Fibroblast of lung (primary cell): ENCODE measurements around the gene DCUN1D2. TPM values are rescaled to one million over a fixed set of nuclear protein-coding genes. Genes with fewer than 3 reads are reported as not detected.

Experiments
- DNase-seq, 2 donors: peaks; one replicate each; pipeline versions ENCODE4 v3.0.0 to v3.0.0-alpha.2; 2010; ENCODE audit warnings: low read depth in 2 of 2
- H2AFZ ChIP-seq: 2 replicates; pipeline ENCODE4 v1.5.1; 2012; ENCODE audit warnings: low read length, control low read depth, inconsistent platforms
- H3K27ac ChIP-seq: 2 replicates; pipeline ENCODE4 v1.5.1; 2011; ENCODE audit warnings: low read length, control low read depth; ENCODE audit not compliant: insufficient read depth
- H3K27me3 ChIP-seq: 2 replicates; pipeline ENCODE4 v1.5.1; 2011; ENCODE audit warnings: mild to moderate bottlenecking, low read length; ENCODE audit not compliant: control insufficient read depth, insufficient read depth
- H3K36me3 ChIP-seq: 2 replicates; pipeline ENCODE4 v1.5.1; 2011; ENCODE audit warnings: low read length; ENCODE audit not compliant: control insufficient read depth, insufficient read depth
- H3K4me1 ChIP-seq: 2 replicates; pipeline ENCODE4 v1.5.1; 2011; ENCODE audit warnings: low read length; ENCODE audit not compliant: control insufficient read depth, insufficient read depth; ENCODE audit errors: extremely low read depth
- H3K4me2 ChIP-seq: 2 replicates; pipeline ENCODE4 v1.5.1; 2011; ENCODE audit warnings: low read length, control low read depth; ENCODE audit not compliant: insufficient read depth; ENCODE audit errors: extremely low read depth
- H3K4me3 ChIP-seq, 4 experiments: fragments of 200-600 bp in 1 of 4; sonication (generic) in 1 of 4; replicated peaks in 1 of 4; 2 replicates each; pipeline ENCODE4 v1.5.1; 2011 to 2016; ENCODE audit warnings: low read length in 4 of 4, low read depth in 3 of 4, mild to moderate bottlenecking in 3 of 4, control low read depth in 2 of 4, inconsistent platforms in 1 of 4, mixed read lengths in 1 of 4; ENCODE audit not compliant: insufficient read depth in 1 of 4; ENCODE audit errors: control extremely low read depth in 1 of 4
- H3K79me2 ChIP-seq: 2 replicates; pipeline ENCODE4 v1.5.1; 2012; ENCODE audit warnings: mild to moderate bottlenecking, low read length, inconsistent platforms; ENCODE audit not compliant: control insufficient read depth, insufficient read depth
- H3K9ac ChIP-seq: 2 replicates; pipeline ENCODE4 v1.5.1; 2011; ENCODE audit warnings: mild to moderate bottlenecking, low read length, control low read depth; ENCODE audit not compliant: insufficient read depth
- H3K9me3 ChIP-seq: 2 replicates; pipeline ENCODE4 v1.5.1; 2012; ENCODE audit warnings: low read depth, low read length; ENCODE audit not compliant: control insufficient read depth, insufficient read depth
- H4K20me1 ChIP-seq: 2 replicates; pipeline ENCODE4 v1.5.1; 2011; ENCODE audit warnings: low read length; ENCODE audit not compliant: control insufficient read depth, insufficient read depth; ENCODE audit errors: extremely low read depth
- EZH2 ChIP-seq: IDR thresholded peaks from 2 replicates; pipeline ENCODE4 v1.5.1; 2012; ENCODE audit warnings: low read length, control low read depth, mild to moderate bottlenecking; ENCODE audit errors: missing control alignments
- polyA plus RNA-seq, 2 donors: library from polyadenylated mRNA; depleted of rRNA in 1 of 2; stranded (reverse) in 1 of 2; unstranded in 1 of 2; fragments of >200 nt; gene quantifications; 2 replicates each; pipeline ENCODE4 v1.2.1, GENCODE V29; 2011 to 2012; ENCODE audit warnings: missing spikeins in 1 of 2
- total RNA-seq: library from RNA; depleted of rRNA; stranded (reverse); fragments of >200 nt; gene quantifications from 2 replicates; pipeline ENCODE4 v1.2.1, GENCODE V29; 2014
- TF ChIP-seq, protein P1 (sequence below), 2 donors: IDR thresholded peaks in 1 of 2; conservative IDR thresholded peaks in 1 of 2; 1 replicate in 1 of 2; 2 replicates in 1 of 2; pipeline ENCODE4 v1.5.1; 2011 to 2012; ENCODE audit warnings: low read length in 2 of 2, control low read depth in 1 of 2, inconsistent platforms in 1 of 2, low read depth in 1 of 2, mild to moderate bottlenecking in 1 of 2

Gene DCUN1D2
- total and polyA plus RNA-seq, 2 donors (not counting 1 experiment from before 2014, with no cell fraction given): 10.7 to 11.6 TPM

DNA sequence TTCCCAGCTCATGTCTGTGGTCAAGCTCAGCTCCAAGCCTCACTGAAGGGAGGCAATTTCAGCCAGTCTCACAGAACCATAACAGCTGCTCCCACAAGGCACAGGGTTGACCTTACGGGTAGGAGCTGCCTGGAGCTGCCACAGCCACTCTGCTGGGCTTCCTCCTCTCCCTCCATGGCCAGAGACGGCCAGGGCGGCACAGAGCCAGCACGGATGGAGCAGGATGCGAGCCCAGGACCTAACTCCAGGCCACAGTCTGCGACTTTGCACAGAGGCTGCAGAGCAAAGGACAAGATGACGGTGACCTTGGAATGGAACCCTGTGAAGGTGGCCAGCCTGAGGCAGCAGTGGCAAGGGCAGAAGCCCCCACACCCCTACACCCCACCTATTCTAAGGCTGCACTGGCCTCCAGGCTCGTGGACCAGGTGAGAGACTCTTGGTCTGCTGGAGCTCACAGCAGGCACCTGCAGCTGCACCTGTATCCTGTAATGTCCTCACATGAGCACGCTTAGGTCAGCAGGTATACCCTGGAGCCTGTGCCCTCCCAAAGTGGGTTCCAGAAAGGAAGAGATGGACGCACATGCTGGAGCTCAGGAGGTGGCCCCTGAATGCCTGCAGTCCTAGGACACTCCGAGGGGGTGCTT is 66.9 kb downstream of the DCUN1D2 start:
- Histone ChIP-seq H3K9me3 (no peaks in the 10 kb centered on the region), H3K27me3 (no peaks in the 10 kb centered on the region), H4K20me1 (no peaks in the 10 kb centered on the region), H3K9ac (no peak overlapping the region), H3K79me2 (no peaks in the 10 kb centered on the region), H2AFZ (no peak overlapping the region), H3K4me2 (no peak overlapping the region), H3K36me3 (no peaks in the 10 kb centered on the region), H3K4me3 (no peak overlapping the region), H3K27ac (no peak overlapping the region), H3K4me1 (peaks cover 3% of the 10 kb centered on the region)
- no peak for TF ChIP-seq EZH2
- TF ChIP-seq, protein P1, sequence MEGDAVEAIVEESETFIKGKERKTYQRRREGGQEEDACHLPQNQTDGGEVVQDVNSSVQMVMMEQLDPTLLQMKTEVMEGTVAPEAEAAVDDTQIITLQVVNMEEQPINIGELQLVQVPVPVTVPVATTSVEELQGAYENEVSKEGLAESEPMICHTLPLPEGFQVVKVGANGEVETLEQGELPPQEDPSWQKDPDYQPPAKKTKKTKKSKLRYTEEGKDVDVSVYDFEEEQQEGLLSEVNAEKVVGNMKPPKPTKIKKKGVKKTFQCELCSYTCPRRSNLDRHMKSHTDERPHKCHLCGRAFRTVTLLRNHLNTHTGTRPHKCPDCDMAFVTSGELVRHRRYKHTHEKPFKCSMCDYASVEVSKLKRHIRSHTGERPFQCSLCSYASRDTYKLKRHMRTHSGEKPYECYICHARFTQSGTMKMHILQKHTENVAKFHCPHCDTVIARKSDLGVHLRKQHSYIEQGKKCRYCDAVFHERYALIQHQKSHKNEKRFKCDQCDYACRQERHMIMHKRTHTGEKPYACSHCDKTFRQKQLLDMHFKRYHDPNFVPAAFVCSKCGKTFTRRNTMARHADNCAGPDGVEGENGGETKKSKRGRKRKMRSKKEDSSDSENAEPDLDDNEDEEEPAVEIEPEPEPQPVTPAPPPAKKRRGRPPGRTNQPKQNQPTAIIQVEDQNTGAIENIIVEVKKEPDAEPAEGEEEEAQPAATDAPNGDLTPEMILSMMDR (conservative IDR thresholded peaks at IDR 0.05 in 1 of 2, IDR thresholded peaks at IDR 0.05 in 1 of 2; ENCODE audit: low read depth in 1 of 2, low read length in 2 of 2): no peak
- no peak for DNase-seq

DNA sequence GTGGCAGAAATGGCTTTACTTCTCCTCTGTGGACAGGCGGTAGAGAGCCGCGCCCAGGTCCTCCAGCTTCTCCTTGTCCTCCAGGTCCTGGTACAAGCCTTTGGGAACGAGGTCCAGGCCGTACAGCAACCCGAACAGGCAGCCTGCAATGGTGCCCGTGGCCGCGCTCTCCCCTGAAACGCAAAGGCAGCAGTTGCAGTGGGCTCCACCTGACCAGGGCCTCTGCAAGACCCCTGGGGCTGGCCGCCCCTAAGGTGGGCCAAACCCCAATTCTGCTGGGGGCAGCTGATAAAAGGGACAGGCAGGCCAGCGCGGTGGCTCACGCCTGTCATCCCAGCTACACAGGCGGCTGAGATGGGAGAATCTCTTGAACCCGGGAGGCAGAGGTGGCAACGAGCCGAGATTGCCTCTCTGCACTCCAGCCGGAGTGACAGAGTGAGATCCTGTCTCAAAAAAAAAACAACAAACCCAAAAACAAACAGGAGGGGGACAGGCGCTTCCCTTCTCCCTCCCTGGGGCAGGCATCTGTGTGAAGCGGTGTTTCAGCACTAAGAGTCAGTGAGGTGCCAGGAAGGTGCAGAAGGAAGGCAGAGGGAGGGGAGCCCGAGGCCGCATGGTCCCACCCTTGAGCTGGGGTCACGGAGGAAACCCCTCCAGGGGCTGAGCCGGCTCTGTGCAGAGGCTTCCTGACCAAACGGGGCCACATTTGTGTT is 67.5 kb downstream of the DCUN1D2 start:
- Histone ChIP-seq H4K20me1 (no peaks in the 10 kb centered on the region), H3K27ac (no peak overlapping the region), H3K36me3 (no peaks in the 10 kb centered on the region), H3K4me3 (no peak overlapping the region), H3K9ac (no peak overlapping the region), H3K79me2 (no peaks in the 10 kb centered on the region), H3K27me3 (no peaks in the 10 kb centered on the region), H3K4me1 (peaks cover 3% of the 10 kb centered on the region), H3K4me2 (no peak overlapping the region), H3K9me3 (no peaks in the 10 kb centered on the region), H2AFZ (no peak overlapping the region)
- DNase-seq: no peak
- TF ChIP-seq, protein P1 (conservative IDR thresholded peaks at IDR 0.05 in 1 of 2, IDR thresholded peaks at IDR 0.05 in 1 of 2; ENCODE audit: low read depth in 1 of 2, low read length in 2 of 2): no peak
- no peak for TF ChIP-seq EZH2

DNA sequence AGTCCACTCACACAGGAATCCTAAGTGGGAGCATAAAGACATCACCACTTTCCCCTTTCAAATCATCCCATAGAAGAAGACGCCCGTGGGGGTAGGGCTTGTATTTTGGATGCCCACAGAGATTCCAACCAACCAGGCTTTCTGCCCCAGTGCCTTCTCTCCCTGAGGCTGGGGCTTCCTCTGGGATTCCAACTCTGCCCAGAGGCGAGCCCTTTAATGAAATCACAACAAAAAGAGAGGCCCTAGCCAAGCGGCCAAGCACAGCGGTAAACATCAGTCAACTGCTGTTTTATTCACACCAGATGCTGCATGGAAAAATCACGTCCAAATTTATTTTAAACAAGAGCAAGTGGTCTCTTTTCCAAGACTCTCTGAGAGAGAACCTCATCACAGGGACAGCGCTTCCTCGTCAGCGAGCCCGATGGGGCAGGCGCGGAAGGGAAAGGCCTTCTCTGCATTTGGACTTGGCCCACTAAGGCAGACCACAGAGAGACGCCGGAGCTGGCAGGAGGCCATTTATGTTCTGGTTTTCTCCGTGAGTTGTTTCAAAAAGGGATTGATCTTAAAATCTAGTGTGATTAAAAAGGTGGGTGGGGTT is 68.7 kb downstream of the DCUN1D2 start:
- H3K4me1 ChIP-seq: peaks cover 3% of the 10 kb centered on the region
- peak overlapping the region in 1 of 4 experiments; percentile 20 for H3K4me3 ChIP-seq
- H3K4me2 ChIP-seq: peak overlapping the region; percentile 33
- H3K79me2 ChIP-seq: no peaks in the 10 kb centered on the region
- peak overlapping the region; percentile 7 for H2AFZ ChIP-seq
- no peaks in the 10 kb centered on the region for H3K36me3 ChIP-seq
- no peaks in the 10 kb centered on the region for H4K20me1 ChIP-seq
- no peak for TF ChIP-seq EZH2
- TF ChIP-seq, protein P1 (conservative IDR thresholded peaks at IDR 0.05 in 1 of 2, IDR thresholded peaks at IDR 0.05 in 1 of 2; ENCODE audit: low read depth in 1 of 2, low read length in 2 of 2): no peak
- no peak overlapping the region for H3K27ac ChIP-seq
- no peak overlapping the region for H3K9ac ChIP-seq
- peak; percentile 22 to 77 for DNase-seq
- H3K9me3 ChIP-seq: no peaks in the 10 kb centered on the region
- no peaks in the 10 kb centered on the region for H3K27me3 ChIP-seq
